Measurements from ENCODE around the gene SPON2.

- TF ChIP-seq REST (IDR thresholded peaks at IDR 0.05; ENCODE audit: insufficient read depth in 1 of 2, low read depth in 2 of 2, low read length in 1 of 2): no peak
- no peak for TF ChIP-seq CTCF (IDR thresholded peaks at IDR 0.05)
- no peak for TF ChIP-seq POLR2AphosphoS5 (IDR thresholded peaks at IDR 0.05; ENCODE audit: low read depth, low read length)
- no peak for TF ChIP-seq SIN3A (IDR thresholded peaks at IDR 0.05; ENCODE audit: borderline replicate concordance, insufficient read depth, low read depth, low read length)
- TF ChIP-seq TCF7L2 (IDR thresholded peaks at IDR 0.05; ENCODE audit: low read depth, low read length): no peak
Observed at GRCh38 chr4:1220566-1220965, 48.2 kb upstream of the SPON2 start.

Data from Panc1 (cell line).